BJ (cell line): Measurements from ENCODE around the gene FBXL7. TPM values are rescaled to one million over a fixed set of nuclear protein-coding genes. Genes with fewer than 3 reads are reported as not detected.

Source experiments
- CTCF ChIA-PET: fragments of 350-600 bp; formaldehyde crosslinking; extraction: SDS; loops from one replicate; lab custom pipeline; 2021; ENCODE audit warnings: antibody characterized with exemption, inconsistent platforms; lab: Yijun Ruan, JAX
- POLR2A ChIA-PET: fragments of 300-600 bp; sonication (Branson Sonifier 250); formaldehyde crosslinking; extraction: SDS; loops from one replicate; lab custom pipeline; 2021; ENCODE audit warnings: antibody characterized with exemption; lab: Charles Lee
- DNase-seq: peaks from one replicate; pipeline ENCODE4 v3.0.0-alpha.2; 2011; ENCODE audit warnings: low read depth
- H3K27me3 ChIP-seq: 2 replicates; pipeline ENCODE4 v1.6.0; 2011; ENCODE audit warnings: low read length; ENCODE audit not compliant: control insufficient read depth, insufficient read depth
- H3K36me3 ChIP-seq: 2 replicates; pipeline ENCODE4 v1.5.1; 2011; ENCODE audit warnings: low read length; ENCODE audit not compliant: control insufficient read depth, insufficient read depth
- H3K4me3 ChIP-seq: 2 replicates; pipeline ENCODE4 v1.5.1; 2011; ENCODE audit warnings: low read depth, mild to moderate bottlenecking, control low read depth, low read length
- polyA plus RNA-seq: library from polyadenylated mRNA; depleted of rRNA; stranded (reverse); fragments of >200 nt; gene quantifications from 2 replicates; pipeline ENCODE4 v1.2.3, GENCODE V29; 2011
- TF ChIP-seq, protein P1 (sequence below): IDR thresholded peaks from 2 replicates; pipeline ENCODE4 v1.5.1; 2011; ENCODE audit warnings: low read depth, mild to moderate bottlenecking, control low read depth, inconsistent platforms, low read length, moderate library complexity; ENCODE audit not compliant: insufficient read depth

Gene FBXL7
- polyA plus RNA-seq, 1 experiment, result 23.2 TPM

- ChIA-PET POLR2A (no interaction called here), CTCF (interaction anchor here (0.7 kb wide), 1 partner anchor 11 kb away, joined by 3 read pairs; no protein-coding TSS in a partner anchor)
- Histone ChIP-seq H3K36me3 (peaks cover 8% of the 10 kb centered on the region), H3K4me3 (no peak overlapping the region), H3K27me3 (no peaks in the 10 kb centered on the region)
- no peak for DNase-seq
- TF ChIP-seq, protein P1, sequence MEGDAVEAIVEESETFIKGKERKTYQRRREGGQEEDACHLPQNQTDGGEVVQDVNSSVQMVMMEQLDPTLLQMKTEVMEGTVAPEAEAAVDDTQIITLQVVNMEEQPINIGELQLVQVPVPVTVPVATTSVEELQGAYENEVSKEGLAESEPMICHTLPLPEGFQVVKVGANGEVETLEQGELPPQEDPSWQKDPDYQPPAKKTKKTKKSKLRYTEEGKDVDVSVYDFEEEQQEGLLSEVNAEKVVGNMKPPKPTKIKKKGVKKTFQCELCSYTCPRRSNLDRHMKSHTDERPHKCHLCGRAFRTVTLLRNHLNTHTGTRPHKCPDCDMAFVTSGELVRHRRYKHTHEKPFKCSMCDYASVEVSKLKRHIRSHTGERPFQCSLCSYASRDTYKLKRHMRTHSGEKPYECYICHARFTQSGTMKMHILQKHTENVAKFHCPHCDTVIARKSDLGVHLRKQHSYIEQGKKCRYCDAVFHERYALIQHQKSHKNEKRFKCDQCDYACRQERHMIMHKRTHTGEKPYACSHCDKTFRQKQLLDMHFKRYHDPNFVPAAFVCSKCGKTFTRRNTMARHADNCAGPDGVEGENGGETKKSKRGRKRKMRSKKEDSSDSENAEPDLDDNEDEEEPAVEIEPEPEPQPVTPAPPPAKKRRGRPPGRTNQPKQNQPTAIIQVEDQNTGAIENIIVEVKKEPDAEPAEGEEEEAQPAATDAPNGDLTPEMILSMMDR, result no peak
Measured at GRCh38 chr5:15933259-15934207, 433.6 kb downstream of the FBXL7 start.

GRCh38 chr5:15936505-15937245, 436.7 kb downstream of the FBXL7 start:
- POLR2A ChIA-PET, result no interaction called here
- no peak for DNase-seq
- peaks cover 8% of the 10 kb centered on the region for H3K36me3 ChIP-seq
- CTCF ChIA-PET, result no interaction called here
- H3K27me3 ChIP-seq, result no peaks in the 10 kb centered on the region
- TF ChIP-seq, protein P1, result no peak
- H3K4me3 ChIP-seq, result no peak overlapping the region

- TF ChIP-seq, protein P1, result no peak
- no peak for DNase-seq
- Histone ChIP-seq H3K4me3 (no peak overlapping the region), H3K36me3 (peaks cover 8% of the 10 kb centered on the region), H3K27me3 (no peaks in the 10 kb centered on the region)
- ChIA-PET POLR2A (no interaction called here), CTCF (no interaction called here)
Measured at GRCh38 chr5:15937708-15938107, 437.7 kb downstream of the FBXL7 start.

- no peak overlapping the region for H3K4me3 ChIP-seq
- ChIA-PET CTCF (no interaction called here), POLR2A (no interaction called here)
- TF ChIP-seq, protein P1, result no peak
- H3K27me3 ChIP-seq, result no peaks in the 10 kb centered on the region
- H3K36me3 ChIP-seq, result peaks cover 8% of the 10 kb centered on the region
- DNase-seq, result no peak
Measured at GRCh38 chr5:15938186-15938585, 438.2 kb downstream of the FBXL7 start.

- DNase-seq, result peak; percentile 25
Measured at GRCh38 chr5:15938961-15939360, 439.0 kb downstream of the FBXL7 start.

More at GRCh38 chr5:15938961-15939360, 439.0 kb downstream of the FBXL7 start:
- Histone ChIP-seq H3K27me3 (no peaks in the 10 kb centered on the region), H3K36me3 (peaks cover 8% of the 10 kb centered on the region), H3K4me3 (no peak overlapping the region)
- CTCF ChIA-PET, result no interaction called here
- POLR2A ChIA-PET, result no interaction called here
- TF ChIP-seq, protein P1, result no peak
